ENCODE measurements around the gene NMRAL1.

Gene NMRAL1

GRCh38 chr16:4513086-4513860 is 38.8 kb upstream of the NMRAL1 start:
- no peak overlapping the region for H3K9ac ChIP-seq (ENCODE audit: low read length)
- H3K4me3 ChIP-seq (ENCODE audit: low read depth, low read length, poor library complexity, severe bottlenecking): no peak overlapping the region
- no peak overlapping the region for H2AFZ ChIP-seq (ENCODE audit: low read length)
- TF ChIP-seq EZH2 (IDR thresholded peaks at IDR 0.05; ENCODE audit: borderline replicate concordance, low read length) (no peak), CTCF (IDR thresholded peaks at IDR 0.05; ENCODE audit: low read length) (no peak)
- no peaks in the 10 kb centered on the region for H3K9me2 ChIP-seq (ENCODE audit: low read depth, low read length)
- H3F3A ChIP-seq (ENCODE audit: insufficient read depth, low read length): no peaks in the 10 kb centered on the region
- no peaks in the 10 kb centered on the region for H3K4me1 ChIP-seq (ENCODE audit: insufficient read depth, low read length, severe bottlenecking)
- peaks cover 44% of the 10 kb centered on the region for H3K36me3 ChIP-seq (ENCODE audit: insufficient read depth, low read length)
- H3K27me3 ChIP-seq (ENCODE audit: insufficient read depth, low read length): no peaks in the 10 kb centered on the region
- no peaks in the 10 kb centered on the region for H4K20me1 ChIP-seq (ENCODE audit: insufficient read depth, low read length)
- H3K27ac ChIP-seq (ENCODE audit: low read depth, low read length, poor library complexity, severe bottlenecking): no peak overlapping the region
- no peaks in the 10 kb centered on the region for H3K79me2 ChIP-seq (ENCODE audit: insufficient read depth, low read length)
- no peak overlapping the region for H3K4me2 ChIP-seq (ENCODE audit: low read length)
- H3K9me3 ChIP-seq (ENCODE audit: low read length): no peaks in the 10 kb centered on the region

GRCh38 chr16:4512473-4512872 is 38.0 kb upstream of the NMRAL1 start:
- no peak overlapping the region for H3K4me3 ChIP-seq (ENCODE audit: low read depth, low read length, poor library complexity, severe bottlenecking)

GRCh38 chr16:4511441-4512082 is 37.1 kb upstream of the NMRAL1 start:
- Histone ChIP-seq H4K20me1 (ENCODE audit: insufficient read depth, low read length) (no peaks in the 10 kb centered on the region), H3K4me1 (ENCODE audit: insufficient read depth, low read length, severe bottlenecking) (no peaks in the 10 kb centered on the region), H3K36me3 (ENCODE audit: insufficient read depth, low read length) (peaks cover 61% of the 10 kb centered on the region), H3F3A (ENCODE audit: insufficient read depth, low read length) (no peaks in the 10 kb centered on the region), H3K9ac (ENCODE audit: low read length) (no peak overlapping the region), H3K79me2 (ENCODE audit: insufficient read depth, low read length) (no peaks in the 10 kb centered on the region), H3K9me2 (ENCODE audit: low read depth, low read length) (no peaks in the 10 kb centered on the region), H3K27ac (ENCODE audit: low read depth, low read length, poor library complexity, severe bottlenecking) (no peak overlapping the region), H3K27me3 (ENCODE audit: insufficient read depth, low read length) (no peaks in the 10 kb centered on the region), H3K4me3 (ENCODE audit: low read depth, low read length, poor library complexity, severe bottlenecking) (no peak overlapping the region), H3K4me2 (ENCODE audit: low read length) (no peak overlapping the region), H3K9me3 (ENCODE audit: low read length) (no peaks in the 10 kb centered on the region), H2AFZ (ENCODE audit: low read length) (no peak overlapping the region)
- TF ChIP-seq CTCF (IDR thresholded peaks at IDR 0.05; ENCODE audit: low read length) (peak; percentile 27; the same call in 1 of the 2 replicates), EZH2 (IDR thresholded peaks at IDR 0.05; ENCODE audit: borderline replicate concordance, low read length) (no peak)

More at GRCh38 chr16:4512473-4512872, 38.0 kb upstream of the NMRAL1 start:
- H3K27me3 ChIP-seq (ENCODE audit: insufficient read depth, low read length): no peaks in the 10 kb centered on the region
- peaks cover 52% of the 10 kb centered on the region for H3K36me3 ChIP-seq (ENCODE audit: insufficient read depth, low read length)
- no peaks in the 10 kb centered on the region for H3K9me2 ChIP-seq (ENCODE audit: low read depth, low read length)
- no peak for TF ChIP-seq EZH2 (IDR thresholded peaks at IDR 0.05; ENCODE audit: borderline replicate concordance, low read length)
- TF ChIP-seq CTCF (IDR thresholded peaks at IDR 0.05; ENCODE audit: low read length): no peak
- H4K20me1 ChIP-seq (ENCODE audit: insufficient read depth, low read length): no peaks in the 10 kb centered on the region
- H3K4me1 ChIP-seq (ENCODE audit: insufficient read depth, low read length, severe bottlenecking): no peaks in the 10 kb centered on the region
- H2AFZ ChIP-seq (ENCODE audit: low read length): no peak overlapping the region
- H3F3A ChIP-seq (ENCODE audit: insufficient read depth, low read length): no peaks in the 10 kb centered on the region
- H3K27ac ChIP-seq (ENCODE audit: low read depth, low read length, poor library complexity, severe bottlenecking): no peak overlapping the region
- no peaks in the 10 kb centered on the region for H3K9me3 ChIP-seq (ENCODE audit: low read length)
- H3K4me2 ChIP-seq (ENCODE audit: low read length): no peak overlapping the region
- no peaks in the 10 kb centered on the region for H3K79me2 ChIP-seq (ENCODE audit: insufficient read depth, low read length)
- H3K9ac ChIP-seq (ENCODE audit: low read length): no peak overlapping the region

All from OCI-LY1 (cell line).